ENCODE measurements around the gene PPP2R5D.
"Not testable (repeated sequence)": the region's sequence is repeated elsewhere in the genome, so short reads cannot be mapped to it uniquely, and the experiment has no call there.

Gene PPP2R5D

DNA sequence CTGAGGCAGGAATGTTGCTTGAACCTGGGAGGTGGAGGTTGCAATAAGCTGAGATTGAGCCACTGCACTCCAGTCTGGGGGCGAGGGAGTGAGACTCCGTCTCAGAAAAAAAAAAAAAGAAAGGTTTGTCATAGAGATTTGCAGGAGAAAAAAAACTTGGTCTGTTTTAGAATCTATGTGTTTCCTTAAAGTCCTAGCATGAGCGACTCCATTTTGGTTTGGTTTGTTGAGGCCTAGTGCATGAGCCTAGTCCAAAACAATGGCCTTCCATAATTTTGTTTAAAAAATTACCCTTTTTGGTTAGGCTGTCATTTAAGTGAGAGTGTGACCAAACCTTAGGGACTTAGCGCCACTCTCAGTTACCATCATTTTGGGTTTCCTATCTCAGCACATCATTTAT lies 32.0 kb upstream of the PPP2R5D start:
- H2AFZ ChIP-seq (ENCODE audit: low read depth, low read length), result no peak overlapping the region
- H3K4me2 ChIP-seq (ENCODE audit: low read length), result no peak overlapping the region
- no peaks in the 10 kb centered on the region for H4K20me1 ChIP-seq (ENCODE audit: insufficient read depth, low read length)
- no peaks in the 10 kb centered on the region for H3K4me1 ChIP-seq (ENCODE audit: low read length)
- no peaks in the 10 kb centered on the region for H3K27me3 ChIP-seq (ENCODE audit: low read depth, low read length)
- H3K9me3 ChIP-seq (ENCODE audit: insufficient read depth, low read length), result no peaks in the 10 kb centered on the region
- H3K4me3 ChIP-seq (ENCODE audit: low read length), result no peak overlapping the region
- no peak for TF ChIP-seq EZH2phosphoT487 (IDR thresholded peaks at IDR 0.05; ENCODE audit: low read depth)
- TF ChIP-seq, protein P1, sequence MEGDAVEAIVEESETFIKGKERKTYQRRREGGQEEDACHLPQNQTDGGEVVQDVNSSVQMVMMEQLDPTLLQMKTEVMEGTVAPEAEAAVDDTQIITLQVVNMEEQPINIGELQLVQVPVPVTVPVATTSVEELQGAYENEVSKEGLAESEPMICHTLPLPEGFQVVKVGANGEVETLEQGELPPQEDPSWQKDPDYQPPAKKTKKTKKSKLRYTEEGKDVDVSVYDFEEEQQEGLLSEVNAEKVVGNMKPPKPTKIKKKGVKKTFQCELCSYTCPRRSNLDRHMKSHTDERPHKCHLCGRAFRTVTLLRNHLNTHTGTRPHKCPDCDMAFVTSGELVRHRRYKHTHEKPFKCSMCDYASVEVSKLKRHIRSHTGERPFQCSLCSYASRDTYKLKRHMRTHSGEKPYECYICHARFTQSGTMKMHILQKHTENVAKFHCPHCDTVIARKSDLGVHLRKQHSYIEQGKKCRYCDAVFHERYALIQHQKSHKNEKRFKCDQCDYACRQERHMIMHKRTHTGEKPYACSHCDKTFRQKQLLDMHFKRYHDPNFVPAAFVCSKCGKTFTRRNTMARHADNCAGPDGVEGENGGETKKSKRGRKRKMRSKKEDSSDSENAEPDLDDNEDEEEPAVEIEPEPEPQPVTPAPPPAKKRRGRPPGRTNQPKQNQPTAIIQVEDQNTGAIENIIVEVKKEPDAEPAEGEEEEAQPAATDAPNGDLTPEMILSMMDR (IDR thresholded peaks at IDR 0.05; ENCODE audit: low read depth, low read length), result no peak
- H3K27ac ChIP-seq (ENCODE audit: low read length), result no peak overlapping the region
- no peaks in the 10 kb centered on the region for H3K79me2 ChIP-seq (ENCODE audit: low read length)
- no peak overlapping the region for H3K9ac ChIP-seq (ENCODE audit: low read length)
- no peaks in the 10 kb centered on the region for H3K36me3 ChIP-seq (replicated peaks; ENCODE audit: low read depth, low read length)

DNA sequence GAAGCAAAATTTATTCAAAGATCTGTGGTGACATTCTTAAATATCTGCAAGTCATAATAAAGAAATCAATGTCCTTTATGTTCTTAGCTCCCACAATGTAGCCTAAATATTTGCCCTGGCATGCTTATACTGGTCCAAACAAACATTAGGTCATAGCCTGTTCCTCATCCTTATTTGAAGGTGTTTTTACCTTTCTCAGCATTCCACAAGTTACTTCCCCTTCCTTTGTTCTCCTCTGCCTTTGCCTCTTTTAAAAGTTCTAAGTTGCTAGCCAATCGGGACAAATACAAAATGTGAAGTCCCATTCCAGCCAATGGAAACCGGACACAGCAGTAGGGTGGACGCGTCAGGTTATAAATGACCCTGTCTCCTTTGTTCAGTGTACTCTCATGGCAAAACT lies 30.0 kb upstream of the PPP2R5D start:
- H3K4me1 ChIP-seq (ENCODE audit: low read length); H2AFZ ChIP-seq (ENCODE audit: low read depth, low read length); H3K79me2 ChIP-seq (ENCODE audit: low read length); H3K36me3 ChIP-seq (replicated peaks; ENCODE audit: low read depth, low read length); H3K27me3 ChIP-seq (ENCODE audit: low read depth, low read length); H3K9ac ChIP-seq (ENCODE audit: low read length); H3K9me3 ChIP-seq (ENCODE audit: insufficient read depth, low read length); H3K4me2 ChIP-seq (ENCODE audit: low read length); H4K20me1 ChIP-seq (ENCODE audit: insufficient read depth, low read length); H3K27ac ChIP-seq (ENCODE audit: low read length); H3K4me3 ChIP-seq (ENCODE audit: low read length): not testable (repeated sequence)

DNA sequence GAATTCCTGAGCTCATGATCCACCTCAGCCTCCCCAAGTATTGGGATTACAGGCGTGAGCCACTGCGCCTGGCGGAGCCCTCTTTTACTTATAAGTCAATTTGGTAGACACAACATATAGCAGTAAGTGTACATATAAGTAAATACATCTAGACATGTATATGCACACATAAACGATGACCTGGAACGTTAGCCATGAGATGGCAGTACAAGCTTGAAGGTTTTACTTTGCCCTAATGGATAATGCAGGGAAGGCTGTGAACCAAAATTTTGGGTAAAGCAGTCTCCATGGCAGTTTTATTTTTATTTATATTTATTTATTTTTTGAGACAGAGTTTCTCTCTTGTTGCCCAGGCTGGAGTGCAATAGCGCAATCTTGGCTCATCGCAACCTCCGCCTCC lies 26.2 kb upstream of the PPP2R5D start:
- H3K4me3 ChIP-seq (ENCODE audit: low read length), result no peak overlapping the region
- TF ChIP-seq, protein P1 (IDR thresholded peaks at IDR 0.05; ENCODE audit: low read depth, low read length), result no peak
- TF ChIP-seq EZH2phosphoT487 (IDR thresholded peaks at IDR 0.05; ENCODE audit: low read depth), result no peak
- no peak overlapping the region for H2AFZ ChIP-seq (ENCODE audit: low read depth, low read length)
- no peaks in the 10 kb centered on the region for H3K79me2 ChIP-seq (ENCODE audit: low read length)
- H3K36me3 ChIP-seq (replicated peaks; ENCODE audit: low read depth, low read length), result no peaks in the 10 kb centered on the region
- H3K9ac ChIP-seq (ENCODE audit: low read length), result no peak overlapping the region
- H3K27me3 ChIP-seq (ENCODE audit: low read depth, low read length), result no peaks in the 10 kb centered on the region
- H3K4me1 ChIP-seq (ENCODE audit: low read length), result no peaks in the 10 kb centered on the region
- H4K20me1 ChIP-seq (ENCODE audit: insufficient read depth, low read length), result no peaks in the 10 kb centered on the region
- no peak overlapping the region for H3K4me2 ChIP-seq (ENCODE audit: low read length)
- H3K27ac ChIP-seq (ENCODE audit: low read length), result no peak overlapping the region
- H3K9me3 ChIP-seq (ENCODE audit: insufficient read depth, low read length), result no peaks in the 10 kb centered on the region

DNA sequence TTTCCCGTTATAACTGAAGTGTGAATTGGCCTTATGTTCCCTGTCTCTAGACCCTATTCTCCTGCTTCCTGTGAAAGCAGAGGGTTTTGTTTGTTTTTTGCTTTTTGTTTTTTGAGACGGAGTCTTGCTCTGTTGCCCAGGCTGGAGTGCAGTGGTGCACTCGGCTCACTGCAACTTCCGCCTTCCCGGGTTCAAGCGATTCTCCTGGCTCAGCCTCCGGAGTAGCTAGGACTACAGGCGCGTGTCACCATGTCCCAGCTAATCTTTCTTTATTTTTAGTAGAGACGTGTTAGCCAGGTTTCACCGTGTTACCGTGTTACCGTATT lies 24.5 kb upstream of the PPP2R5D start:
- Histone ChIP-seq H3K36me3 (replicated peaks; ENCODE audit: low read depth, low read length) (no peaks in the 10 kb centered on the region), H3K4me2 (ENCODE audit: low read length) (no peak overlapping the region), H3K4me1 (ENCODE audit: low read length) (no peaks in the 10 kb centered on the region), H3K9ac (ENCODE audit: low read length) (no peak overlapping the region), H3K9me3 (ENCODE audit: insufficient read depth, low read length) (no peaks in the 10 kb centered on the region), H2AFZ (ENCODE audit: low read depth, low read length) (no peak overlapping the region), H4K20me1 (ENCODE audit: insufficient read depth, low read length) (no peaks in the 10 kb centered on the region), H3K4me3 (ENCODE audit: low read length) (no peak overlapping the region), H3K27me3 (ENCODE audit: low read depth, low read length) (no peaks in the 10 kb centered on the region), H3K79me2 (ENCODE audit: low read length) (no peaks in the 10 kb centered on the region), H3K27ac (ENCODE audit: low read length) (no peak overlapping the region)
- TF ChIP-seq, protein P1 (IDR thresholded peaks at IDR 0.05; ENCODE audit: low read depth, low read length), result no peak
- TF ChIP-seq EZH2phosphoT487 (IDR thresholded peaks at IDR 0.05; ENCODE audit: low read depth), result no peak
